Measurements from ENCODE around the gene SMARCA4.
A peak's percentile ranks its signal among the peaks of the same experiment; 100 is the strongest.

Gene SMARCA4

GRCh38 chr19:10961073-10961860, 437 bp downstream of the SMARCA4 start:
- no peak for TF ChIP-seq CTCF (IDR thresholded peaks at IDR 0.05; ENCODE audit: low read depth, low read length)
- DNase-seq (ENCODE audit: low read depth in 2 of 2) = peak; percentile 30 to 32

GRCh38 chr19:10962863-10963262, 2.0 kb downstream of the SMARCA4 start:
- DNase-seq (ENCODE audit: low read depth in 2 of 2) = no peak
- H3K4me3 ChIP-seq (replicated peaks in 1 of 2; ENCODE audit: low read depth in 2 of 2, low read length in 2 of 2) = no peak overlapping the region
- no peak for TF ChIP-seq CTCF (IDR thresholded peaks at IDR 0.05; ENCODE audit: low read depth, low read length)

More at GRCh38 chr19:10961073-10961860, 437 bp downstream of the SMARCA4 start:
- H3K4me3 ChIP-seq (replicated peaks in 1 of 2; ENCODE audit: low read depth in 2 of 2, low read length in 2 of 2) = peak overlapping the region; percentile 85 to 89

- no peak for DNase-seq (ENCODE audit: low read depth in 2 of 2)
- TF ChIP-seq CTCF (IDR thresholded peaks at IDR 0.05; ENCODE audit: low read depth, low read length) = no peak
- H3K4me3 ChIP-seq (replicated peaks in 1 of 2; ENCODE audit: low read depth in 2 of 2, low read length in 2 of 2) = no peak overlapping the region
Measured at GRCh38 chr19:10963865-10964264, 3.0 kb downstream of the SMARCA4 start.

GRCh38 chr19:10964903-10965302, 4.1 kb downstream of the SMARCA4 start:
- TF ChIP-seq CTCF (IDR thresholded peaks at IDR 0.05; ENCODE audit: low read depth, low read length) = no peak
- no peak for DNase-seq (ENCODE audit: low read depth in 2 of 2)
- no peak overlapping the region for H3K4me3 ChIP-seq (replicated peaks in 1 of 2; ENCODE audit: low read depth in 2 of 2, low read length in 2 of 2)

GRCh38 chr19:10965398-10965797, 4.6 kb downstream of the SMARCA4 start:
- no peak for DNase-seq (ENCODE audit: low read depth in 2 of 2)
- H3K4me3 ChIP-seq (replicated peaks in 1 of 2; ENCODE audit: low read depth in 2 of 2, low read length in 2 of 2) = no peak overlapping the region
- no peak for TF ChIP-seq CTCF (IDR thresholded peaks at IDR 0.05; ENCODE audit: low read depth, low read length)

- DNase-seq (ENCODE audit: low read depth in 2 of 2) = no peak
- H3K4me3 ChIP-seq (replicated peaks in 1 of 2; ENCODE audit: low read depth in 2 of 2, low read length in 2 of 2) = no peak overlapping the region
- no peak for TF ChIP-seq CTCF (IDR thresholded peaks at IDR 0.05; ENCODE audit: low read depth, low read length)
Measured at GRCh38 chr19:10966809-10967208, 6.0 kb downstream of the SMARCA4 start.

Measured in cardiac fibroblast (primary cell).